HG02571 (cell line): ENCODE measurements around the gene TMA7B.
"Not testable (repeated sequence)": the region's sequence is repeated elsewhere in the genome, so short reads cannot be mapped to it uniquely, and the experiment has no call there.

Experiments
- ATAC-seq: cut with Tn5 transposase; IDR thresholded peaks from one replicate; pipeline ENCODE4 v1.9.1; 2021; ENCODE audit warnings: mild to moderate bottlenecking, moderate library complexity; ENCODE audit not compliant: unreplicated experiment

TMA7B gene

DNA sequence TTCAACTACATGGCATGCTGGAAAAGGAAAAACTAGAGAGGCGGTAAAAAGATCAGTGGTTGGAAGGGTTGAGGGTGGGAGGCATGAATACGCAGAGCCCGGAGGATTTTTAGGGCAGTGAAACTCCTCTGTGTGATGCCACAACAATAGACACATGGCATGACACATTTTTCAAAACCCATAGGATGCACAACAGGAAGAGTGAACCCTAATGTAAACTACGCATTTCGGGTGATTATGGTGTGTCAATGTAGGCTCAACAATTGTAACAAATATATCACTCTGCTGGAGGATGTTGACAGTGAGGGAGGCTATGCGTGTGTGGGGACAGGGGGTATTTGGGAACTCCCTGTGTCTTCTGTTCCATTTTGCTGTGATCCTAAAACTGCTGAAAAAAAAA is 18.9 kb downstream of the TMA7B start:
- no peak for ATAC-seq

DNA sequence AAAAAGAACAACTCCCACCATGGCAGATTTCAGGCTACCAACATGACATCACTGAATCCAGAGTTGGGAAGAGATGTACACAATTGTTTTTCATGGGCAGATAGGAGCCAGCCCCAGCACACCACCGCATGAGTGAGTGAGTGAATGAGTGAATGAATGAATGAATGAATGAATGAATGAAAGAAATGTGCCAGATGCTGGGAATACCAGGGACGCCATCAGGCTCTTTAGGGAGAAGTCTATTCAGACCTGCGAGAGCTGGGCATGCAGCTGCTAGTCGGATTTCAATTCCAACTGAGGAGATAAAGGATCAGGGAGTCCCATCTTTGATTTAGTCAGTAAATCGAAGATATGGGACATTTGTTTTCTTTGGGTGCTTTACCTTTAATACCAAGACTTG is 19.3 kb downstream of the TMA7B start:
- no peak for ATAC-seq

DNA sequence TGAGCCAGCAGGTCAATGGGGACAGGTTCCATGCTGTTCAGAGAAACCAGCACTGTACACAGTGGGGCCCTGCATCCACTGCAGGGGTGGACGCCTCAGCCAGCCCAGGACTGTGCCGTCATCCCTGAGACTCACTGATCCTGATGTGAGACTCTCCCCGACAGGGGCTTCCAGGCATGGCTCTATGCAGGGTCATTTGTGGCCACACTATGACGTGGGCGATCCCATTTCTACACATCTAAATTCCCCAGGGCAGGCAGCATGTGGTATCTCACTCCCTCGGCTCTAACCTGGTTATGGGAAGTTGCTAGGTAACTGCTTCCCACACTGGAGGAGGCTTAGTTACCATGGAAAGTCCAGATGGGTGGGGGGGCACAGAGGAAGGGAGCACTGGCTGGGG is 20.4 kb downstream of the TMA7B start:
- ATAC-seq: no peak

DNA sequence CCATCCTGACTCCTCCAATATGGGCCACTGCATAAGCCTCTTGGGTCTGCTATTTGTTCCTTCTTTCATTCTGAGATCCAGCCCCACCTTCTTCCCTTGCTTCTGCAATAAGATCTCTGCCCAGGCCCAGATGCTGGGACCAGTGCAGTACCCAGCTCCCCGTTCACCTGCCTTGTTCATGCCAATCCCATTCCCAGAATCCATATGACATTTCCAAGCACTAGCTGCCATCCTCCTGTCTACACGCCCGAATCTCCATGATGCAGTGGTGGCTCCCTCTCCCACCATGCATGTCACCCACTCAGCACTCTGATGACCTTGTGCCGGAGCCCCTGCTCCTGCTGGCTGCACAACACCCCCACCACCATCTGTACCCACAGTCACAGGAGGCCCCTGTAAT is 23.1 kb downstream of the TMA7B start:
- ATAC-seq: no peak

DNA sequence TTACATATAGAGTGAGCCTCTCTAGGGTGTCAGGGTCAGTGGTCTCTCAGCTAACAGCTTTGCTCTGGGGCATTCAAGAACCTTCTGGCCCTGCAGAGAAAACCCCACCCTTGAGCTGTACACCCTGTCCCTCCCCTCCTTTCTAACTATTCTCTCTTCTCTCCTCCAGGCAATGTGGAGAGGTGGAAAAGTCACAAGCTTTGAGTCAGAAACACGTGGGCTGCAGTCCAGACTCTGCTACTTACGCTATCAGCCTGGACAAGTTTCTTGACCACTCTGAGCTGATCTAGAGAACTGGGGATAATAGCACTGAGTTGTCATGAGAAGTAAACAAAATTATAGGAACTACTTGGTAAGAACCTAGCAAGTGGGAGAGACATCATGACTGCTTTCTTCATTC is 23.8 kb downstream of the TMA7B start:
- ATAC-seq: no peak

DNA sequence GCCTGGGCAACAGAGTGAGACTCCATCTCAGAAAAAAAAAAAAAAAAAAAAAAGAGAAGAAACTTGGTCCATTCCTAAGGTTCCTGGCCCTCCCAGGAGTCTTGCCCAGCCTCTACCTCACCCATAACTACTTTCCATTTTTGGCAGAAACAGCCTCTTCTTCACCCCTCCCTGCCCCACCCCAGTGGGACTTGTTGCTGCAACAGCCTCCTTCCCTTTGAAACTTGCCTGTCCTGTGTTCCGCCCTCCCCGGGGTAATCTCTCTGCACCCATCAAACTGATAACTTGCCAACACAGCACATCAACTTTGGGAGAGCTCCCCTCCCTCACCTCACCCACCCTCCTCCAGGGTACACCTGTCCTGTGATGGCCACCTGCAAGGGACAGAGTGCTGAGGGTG is 24.5 kb downstream of the TMA7B start:
- ATAC-seq: no peak

DNA sequence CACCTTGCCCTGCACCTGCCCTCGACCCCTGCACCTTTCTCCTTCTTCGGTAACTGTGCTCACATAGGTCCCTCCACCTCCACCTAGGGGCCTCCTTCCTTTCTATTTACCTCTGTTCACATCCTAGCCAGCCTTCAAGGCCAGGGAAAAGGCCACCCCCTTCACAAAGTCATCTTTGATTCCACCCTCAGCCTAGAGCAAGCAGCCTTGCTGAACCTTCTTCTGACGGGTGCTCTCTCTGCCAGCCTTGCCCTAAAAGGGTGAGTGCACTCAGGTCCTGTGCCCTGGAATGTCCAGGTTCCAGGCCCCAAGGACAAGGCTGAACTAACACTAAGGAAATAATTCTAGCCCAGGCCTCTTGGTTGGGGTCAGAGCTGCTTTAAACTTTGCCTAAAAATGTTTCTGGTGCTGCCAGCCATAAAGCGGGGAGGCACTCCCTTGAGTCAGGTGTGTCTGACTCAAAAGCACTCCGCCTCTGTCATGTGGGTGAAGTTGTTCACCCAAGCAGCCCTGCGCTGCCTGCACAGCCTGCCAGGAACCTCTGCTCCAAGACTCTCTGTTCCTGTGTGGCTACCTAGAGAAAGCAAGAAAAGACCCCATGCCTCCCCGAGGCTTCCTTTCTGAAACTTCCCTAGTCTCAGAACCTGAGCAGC is 25.3 kb downstream of the TMA7B start:
- no peak for ATAC-seq

DNA sequence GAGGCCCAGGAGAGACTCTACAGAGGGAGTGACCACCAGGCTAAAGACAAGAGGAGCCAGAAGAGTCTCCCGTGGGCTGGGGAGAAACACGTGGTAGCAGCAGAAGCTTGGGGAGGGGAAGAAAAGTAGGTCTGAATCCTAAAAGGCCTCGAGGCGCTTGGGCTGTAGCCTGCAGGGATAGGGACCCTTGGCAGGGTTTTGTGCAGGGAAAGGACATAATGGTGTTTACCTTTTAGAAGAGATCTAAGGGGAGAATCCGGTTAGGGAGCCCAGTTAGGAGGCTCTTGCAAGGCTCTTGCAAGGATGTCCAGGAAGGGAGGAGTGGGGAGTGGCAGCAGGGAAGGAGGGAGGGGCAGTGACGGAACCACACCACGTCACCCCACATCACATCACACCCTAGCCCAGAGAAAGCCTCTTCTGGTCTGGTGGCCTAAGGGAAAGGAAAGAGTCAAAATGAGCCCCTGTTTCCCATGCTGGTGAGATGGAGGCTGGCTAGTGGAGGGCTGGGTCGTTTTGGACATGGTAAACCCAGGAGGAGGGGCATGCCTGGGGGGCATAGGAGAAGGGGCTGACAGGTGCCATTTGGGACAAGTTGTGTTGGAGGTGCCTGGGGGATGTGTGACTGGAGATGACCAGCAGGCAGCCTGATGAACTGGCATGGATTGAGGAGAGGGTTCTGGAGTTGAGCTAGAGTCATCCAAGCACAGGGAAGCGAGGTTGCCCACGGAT is 28.4 kb downstream of the TMA7B start:
- no peak for ATAC-seq

DNA sequence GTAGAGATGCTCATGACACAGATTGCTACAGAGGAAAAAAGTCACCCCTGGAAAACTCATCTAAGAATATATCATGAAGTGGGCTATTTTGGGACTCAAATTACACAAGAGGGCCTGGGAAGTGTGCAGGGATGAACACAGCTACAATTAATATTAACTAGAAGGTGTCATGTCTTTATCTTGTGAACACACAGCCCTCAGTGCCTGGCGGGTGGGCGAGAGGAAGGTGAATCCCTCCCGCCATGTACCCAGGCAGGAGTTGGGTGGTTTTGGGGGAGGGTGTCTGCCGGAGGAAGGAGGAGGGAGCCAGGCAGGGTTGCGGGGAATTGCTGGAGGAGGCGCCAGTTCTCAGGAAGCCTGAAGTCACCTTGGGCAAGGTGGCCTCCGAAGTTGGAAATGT is 29.4 kb downstream of the TMA7B start:
- ATAC-seq: no peak

DNA sequence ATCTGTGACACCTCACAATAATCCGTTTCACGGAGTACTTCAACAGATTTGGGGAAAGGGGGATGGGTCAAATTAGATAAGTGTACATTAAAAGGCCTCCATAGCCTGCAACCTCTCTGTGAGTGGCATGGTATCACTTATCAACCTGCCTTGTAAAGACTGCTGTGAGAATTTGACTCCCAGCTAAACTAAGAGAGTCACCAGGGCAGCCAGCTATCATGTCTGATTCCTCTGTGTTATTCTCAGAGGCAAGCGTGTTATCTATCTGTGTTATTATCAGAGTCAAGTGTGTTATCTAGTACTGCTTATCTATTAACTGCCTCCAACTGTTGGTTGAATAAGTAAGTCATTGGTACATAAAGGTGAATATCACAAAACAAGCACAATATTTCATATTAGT is 30.5 kb downstream of the TMA7B start:
- ATAC-seq: no peak

DNA sequence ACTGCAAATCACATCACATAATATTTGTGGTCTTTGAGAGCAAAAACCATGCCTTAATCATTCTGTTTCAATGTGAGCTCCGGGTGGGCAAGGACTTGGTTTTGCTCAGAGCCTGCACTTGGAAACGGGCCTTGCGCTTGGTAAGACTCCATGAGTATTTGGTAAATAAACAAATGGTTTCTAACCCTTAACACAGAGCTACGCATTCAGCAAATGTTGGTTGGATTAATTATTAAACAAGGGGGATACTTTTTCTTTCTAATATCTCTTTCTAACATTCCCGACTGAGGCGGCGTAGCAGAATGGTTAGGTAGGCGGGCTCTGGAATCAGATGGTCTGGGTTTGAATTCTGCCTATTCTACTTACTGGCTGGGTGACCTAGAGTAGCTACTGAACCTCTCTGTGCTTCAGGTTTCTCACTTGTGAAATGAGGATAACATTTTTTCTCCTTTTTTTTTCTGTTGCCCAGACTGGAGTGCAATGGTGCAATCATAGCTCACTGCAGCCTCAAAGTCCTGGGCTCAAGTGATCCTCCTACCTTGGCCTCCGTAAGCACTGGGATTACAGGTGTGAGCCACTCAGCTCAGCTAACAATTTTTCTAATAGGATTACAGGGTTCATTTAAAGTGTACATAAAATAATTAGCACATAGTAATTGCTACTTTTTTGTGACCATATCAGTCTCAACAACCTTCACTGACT is 31.1 kb downstream of the TMA7B start:
- no peak for ATAC-seq

DNA sequence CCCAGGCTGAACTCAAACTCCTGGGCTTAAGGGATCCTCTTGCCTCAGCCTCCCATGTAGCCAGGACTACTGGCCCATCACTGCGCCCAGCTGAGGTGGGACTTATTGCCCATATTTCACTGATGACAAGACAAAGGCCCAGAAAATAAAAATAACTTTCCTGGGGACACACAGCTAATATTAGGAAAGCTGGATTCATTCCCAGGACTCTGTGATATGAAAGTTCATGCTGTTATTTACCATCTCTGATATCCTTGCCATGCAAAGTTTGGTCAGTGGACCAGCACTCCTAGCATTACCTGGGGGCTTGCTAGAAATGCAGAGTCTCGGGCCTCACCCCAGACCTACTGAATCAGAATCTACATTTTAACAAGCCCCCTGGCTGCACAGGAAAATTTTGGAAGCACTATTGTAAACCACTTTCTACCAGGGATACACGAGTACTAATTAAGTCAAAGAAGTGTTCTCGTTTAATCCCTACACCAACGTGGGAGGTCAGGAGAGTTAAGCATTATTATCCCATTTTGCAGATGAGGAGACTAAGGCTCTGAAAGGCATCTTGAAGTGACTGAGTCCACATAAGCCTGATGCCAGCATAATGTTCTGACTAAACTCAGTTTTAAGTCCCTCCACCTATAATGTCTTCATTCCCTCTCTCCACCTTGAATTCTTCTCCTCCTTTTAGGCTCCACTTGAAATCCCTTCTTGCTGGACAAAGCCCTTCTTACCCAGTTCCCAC is 32.1 kb downstream of the TMA7B start:
- no peak for ATAC-seq

DNA sequence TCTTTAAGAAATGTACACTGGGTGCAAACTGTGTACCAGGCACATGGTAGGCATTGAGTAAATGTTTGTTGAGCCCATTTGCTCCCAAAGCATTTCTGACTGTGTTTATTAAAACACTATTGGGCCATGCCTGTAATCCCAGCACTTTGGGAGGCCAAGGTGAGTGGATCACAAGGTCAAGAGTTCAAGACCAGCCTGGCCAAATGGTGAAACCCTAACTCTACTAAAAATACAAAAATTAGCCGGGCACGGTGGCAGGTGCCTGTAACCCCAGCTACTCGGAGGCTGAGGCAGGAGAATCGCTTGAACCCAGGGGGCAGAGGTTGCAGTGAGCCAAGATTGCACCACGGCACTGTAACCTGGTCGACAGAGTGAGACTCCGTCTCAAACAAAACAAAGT is 32.7 kb downstream of the TMA7B start:
- ATAC-seq: not testable (repeated sequence)

DNA sequence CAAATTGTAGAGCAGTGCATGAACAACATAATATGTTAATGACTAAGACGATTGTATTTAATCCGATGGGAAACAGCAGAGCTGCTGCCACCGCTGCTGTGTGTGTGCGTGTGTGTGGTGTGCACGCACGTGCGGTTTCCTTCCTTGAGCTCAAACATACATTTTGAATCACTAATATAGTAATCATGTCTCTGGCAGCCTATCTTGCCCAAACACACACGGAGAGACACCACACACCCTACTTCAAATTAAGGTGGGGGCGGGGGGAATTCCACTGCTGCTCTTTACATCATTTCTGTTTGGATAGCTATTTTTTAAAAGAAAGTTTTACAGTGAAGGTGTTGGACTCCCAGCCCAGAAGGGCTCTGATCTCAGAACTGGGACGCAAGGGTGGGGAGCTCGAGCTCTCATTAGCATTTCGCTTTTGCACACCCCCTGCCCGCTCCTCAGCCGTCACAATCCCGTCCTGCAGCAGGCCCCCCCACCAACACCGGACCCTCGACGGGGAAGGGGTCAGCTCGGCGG is 33.9 kb downstream of the TMA7B start:
- no peak for ATAC-seq

DNA sequence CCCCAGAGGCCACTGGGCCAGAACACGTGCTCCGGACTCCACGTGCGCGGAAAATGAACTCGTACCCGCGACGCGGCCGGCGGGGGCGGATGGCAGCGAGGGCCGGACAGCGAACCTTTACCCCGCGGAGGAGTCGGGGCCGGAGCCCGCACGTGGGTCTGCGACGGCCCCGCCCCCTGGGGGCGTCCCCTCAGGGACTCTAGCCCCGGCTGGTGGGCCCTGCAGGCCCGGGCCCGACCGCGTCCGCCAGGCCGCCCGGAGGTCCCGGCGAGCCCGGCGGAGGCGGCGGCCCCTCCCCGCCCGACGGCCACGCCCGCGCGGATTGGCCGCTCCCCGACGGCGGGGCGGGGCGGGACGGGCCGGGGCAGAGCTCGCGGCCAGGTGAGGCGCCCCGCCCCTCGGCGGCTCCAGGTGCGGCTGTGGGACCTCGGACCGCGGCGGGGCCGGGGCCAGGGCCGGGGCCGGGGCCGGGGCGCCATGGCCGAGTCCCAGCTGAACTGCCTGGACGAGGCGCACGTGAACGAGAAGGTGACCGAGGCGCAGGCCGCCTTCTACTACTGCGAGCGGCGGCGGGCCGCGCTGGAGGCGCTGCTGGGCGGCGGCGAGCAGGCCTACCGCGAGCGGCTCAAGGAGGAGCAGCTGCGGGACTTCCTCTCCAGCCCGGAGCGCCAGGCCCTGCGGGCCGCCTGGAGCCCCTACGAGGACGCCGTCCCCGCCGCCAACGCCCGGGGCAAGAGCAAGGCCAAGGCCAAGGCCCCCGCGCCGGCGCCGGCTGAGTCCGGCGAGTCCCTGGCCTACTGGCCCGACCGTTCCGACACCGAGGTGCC is 34.6 kb downstream of the TMA7B start, which contains the start of gene FAM83F:
TSS of gene FAM83F (plus strand) at position 389 of the 827 bp plus-strand sequence. CDS start at position 478, 89 bp downstream.
- no peak for ATAC-seq

DNA sequence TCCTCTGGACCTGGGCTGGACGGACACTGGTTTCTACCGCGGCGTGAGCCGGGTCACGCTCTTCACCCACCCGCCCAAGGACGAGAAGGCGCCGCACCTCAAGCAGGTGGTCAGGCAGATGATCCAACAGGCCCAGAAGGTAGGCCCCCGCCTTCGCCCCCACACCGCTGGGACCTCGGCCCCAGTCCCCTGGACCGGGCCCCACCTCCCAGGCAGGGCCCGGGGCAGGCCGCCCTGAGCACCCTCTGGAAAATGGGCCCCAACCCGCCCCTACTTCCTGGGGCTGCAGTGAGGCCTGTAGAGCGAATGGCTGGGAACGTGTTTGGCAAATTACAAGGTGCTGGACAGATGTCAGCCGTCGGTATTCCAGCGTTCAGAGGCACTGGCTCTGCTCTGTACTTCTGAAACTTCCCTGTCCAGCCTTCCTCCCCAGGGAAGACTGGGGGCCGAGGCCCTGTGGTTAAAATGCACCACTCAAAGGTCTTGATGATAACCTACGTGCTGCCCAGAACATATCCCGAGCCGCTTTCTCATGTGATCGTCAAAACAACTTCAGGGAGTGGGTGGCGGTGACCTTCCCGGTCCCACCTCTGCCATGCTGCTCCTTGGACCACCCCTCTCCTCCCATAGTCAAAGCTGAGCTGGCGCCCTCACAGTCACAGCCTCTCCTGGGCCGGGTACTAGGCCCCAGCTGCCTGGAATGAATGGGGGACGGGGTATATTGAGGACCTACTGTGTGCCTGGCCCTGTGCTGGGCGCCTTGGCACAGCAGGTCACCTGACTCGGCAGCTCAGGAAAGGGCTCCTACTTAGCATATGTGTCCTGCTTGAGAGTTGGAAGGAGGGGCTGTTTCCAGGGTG is 35.4 kb downstream of the TMA7B start:
- no peak for ATAC-seq

DNA sequence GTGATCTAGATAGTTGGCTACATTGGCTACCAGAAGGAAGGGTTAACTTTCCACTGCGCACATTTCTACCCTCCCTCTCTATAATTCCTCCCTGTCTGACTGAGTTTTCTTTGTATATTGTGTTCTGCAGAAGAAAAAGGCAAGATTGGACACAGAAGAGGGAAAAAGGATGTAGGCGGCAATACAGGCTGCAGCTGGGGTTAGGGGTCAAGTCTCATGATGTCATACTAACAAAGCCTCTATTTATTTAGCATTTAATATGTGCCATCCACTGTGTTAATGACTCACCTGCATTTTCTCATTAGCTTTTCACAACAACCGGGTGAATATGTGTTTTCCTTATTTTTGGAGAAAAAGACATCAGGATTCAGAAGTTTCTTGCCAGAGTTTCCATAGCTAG is 36.5 kb downstream of the TMA7B start:
- no peak for ATAC-seq

DNA sequence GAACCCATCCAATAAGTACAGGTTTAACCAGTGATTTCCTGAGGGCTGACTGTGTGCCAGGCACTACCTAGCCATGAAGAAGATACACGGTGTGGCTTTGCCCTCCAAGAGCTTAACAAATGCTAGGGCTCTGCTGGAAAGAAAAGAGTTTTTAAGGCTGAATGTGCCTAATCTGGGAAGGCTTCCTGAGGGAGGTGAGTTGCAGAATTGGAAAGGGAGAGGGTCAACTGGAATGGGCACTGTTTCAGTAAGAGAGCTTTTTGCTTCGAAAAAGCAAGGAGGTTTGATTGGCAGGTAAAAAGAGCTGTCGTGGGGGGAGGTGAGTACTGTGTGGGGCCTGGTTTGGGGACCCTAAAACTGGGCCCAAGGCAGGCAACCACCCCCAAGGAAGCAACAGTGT is 37.2 kb downstream of the TMA7B start:
- no peak for ATAC-seq
